Heart left ventricle (tissue), 16 donors: Measurements from ENCODE around the gene SLC2A5. TPM values are rescaled to one million over a fixed set of nuclear protein-coding genes. Genes with fewer than 3 reads are reported as not detected.

ENCODE experiments used
- ATAC-seq, 4 donors: fragments of 200-7000 bp; cut with Tn5 transposase; one replicate each; pipeline ENCODE4 v1.9.1; 2020 to 2022; ENCODE audit warnings: moderate library complexity in 4 of 4, mild to moderate bottlenecking in 3 of 4, moderate number of reproducible peaks in 1 of 4
- DNase-seq, 5 donors: peaks; one replicate each; pipeline ENCODE4 v3.0.0-alpha.2; 2020
- H3K27ac ChIP-seq, 12 donors: fragments of 200-600 bp; sonication (generic) in 4 of 12; one replicate each; pipeline versions ENCODE4 v1.5.0 to v1.8.0; 2016 to 2022; ENCODE audit warnings: mild to moderate bottlenecking in 2 of 12
- H3K27me3 ChIP-seq, 9 donors: fragments of 200-600 bp; sonication (generic) in 2 of 9; one replicate each; pipeline versions ENCODE4 v1.5.1 to v1.8.0; 2016 to 2022; ENCODE audit warnings: mild to moderate bottlenecking in 3 of 9
- H3K36me3 ChIP-seq, 9 donors: fragments of 200-600 bp; sonication (generic) in 2 of 9; one replicate each; pipeline versions ENCODE4 v1.5.0 to v1.8.0; 2018 to 2022; ENCODE audit warnings: mild to moderate bottlenecking in 2 of 9
- H3K4me1 ChIP-seq, 12 donors: fragments of 200-600 bp; sonication (generic) in 4 of 12; one replicate each; pipeline versions ENCODE4 v1.5.0 to v1.8.0; 2016 to 2022; ENCODE audit warnings: mild to moderate bottlenecking in 3 of 12
- H3K4me3 ChIP-seq, 12 donors: fragments of 200-600 bp; sonication (generic) in 4 of 12; one replicate each; pipeline versions ENCODE4 v1.5.0 to v1.8.0; 2017 to 2022; ENCODE audit warnings: mild to moderate bottlenecking in 9 of 12, moderate library complexity in 4 of 12
- H3K9me3 ChIP-seq, 12 donors: fragments of 200-600 bp; sonication (generic) in 4 of 12; one replicate each; pipeline versions ENCODE4 v1.5.0 to v1.8.0; 2016 to 2022; ENCODE audit warnings: mild to moderate bottlenecking in 1 of 12
- CTCF ChIP-seq, 12 donors: fragments of 200-600 bp; sonication (generic) in 4 of 12; IDR thresholded peaks; one replicate each; pipeline versions ENCODE4 v1.5.0 to v1.8.0; 2018 to 2022; ENCODE audit warnings: antibody characterized with exemption in 12 of 12, mild to moderate bottlenecking in 5 of 12
- POLR2A ChIP-seq, 2 donors: fragments of 450-650 bp; IDR thresholded peaks; one replicate each; pipeline ENCODE4 v1.6.1; 2017; ENCODE audit warnings: antibody characterized with exemption in 2 of 2, mild to moderate bottlenecking in 2 of 2, moderate library complexity in 2 of 2
- WGBS, 4 donors: extraction: QIAGEN DNeasy Blood & Tissue Kit in 2 of 4; methylation state at CpG; one replicate each; pipeline versions ENCODE4 v1.1.5 to v1.1.7; 2013 to 2018; 5-methylcytosine and 5-hydroxymethylcytosine counted together
- intact Hi-C, 10 donors: fragments of 100-400 bp; cut with DNase I; formaldehyde crosslinking; loops; one replicate each; pipeline versions ENCODE4 v1.11.1 to v1.14.2; 2022
- long read RNA-seq, 3 donors: library from polyadenylated mRNA; unstranded; transcript quantifications; one replicate each; pipeline ENCODE4 v2.0.0, GENCODE V29; 2020 to 2021
- polyA plus RNA-seq, 2 donors: library from polyadenylated mRNA; stranded (reverse); fragments of 200-250 nt; gene quantifications; one replicate each; pipeline ENCODE4 v1.2.3, GENCODE V29; 2013
- total RNA-seq, 9 donors: library from RNA; depleted of rRNA in 2 of 9; stranded (reverse); fragments of >200 nt in 2 of 9; fragmentation: NEBNext Ultra II Directional in 3 of 9; extraction: Animal tissue kit (Norgen Biotek cat#: 25700) in 3 of 9; gene quantifications; one replicate each; pipeline versions ENCODE4 v1.1.0 to v1.2.4, GENCODE V29; 2016 to 2023
- donor health status: ischemic (EF 13 %, LVEDD 7.1; RV severe dilation, severe dysfunction).
- donor health status: healthy with polysubstance abuse.
- donor health status: DM: no; HTN: yes; CAD: no.
- donor health status: DM: no; HTN: no; CAD: no.
- donor health status: ischemic (EF 25% LVEDD 6.9; RV normal size, moderate dysfunction).
- donor health status: ischemic (EF 25% LVEDD 5.7; RV mildly dilated, moderate dysfunction).
- donor health status: healthy.
- donor health status: DM: yes; HTN: yes; CAD: no.
- donor health status: ischemic (EF 35%, LVEDD 5.7; RV mildly dilated, moderate dysfunction).
- donor health status: nonischemic (EF 11% LVEDD 7.7; RV severe dilation, severe dysfunction).
- donor health status: DM: yes; HTN: yes; CAD: no.
- donor health status: PGD.
- donor health status: ischemic (EF 29% LVEDD 5.4; RV normal size, mild dysfunction).
- donor health status: nonischemic (EF 23%, LVEDD 6.1; RV moderate dilation, normal function).

Gene SLC2A5
- 10 to 100 TPM in 2 of 9 donors, 1 to 10 TPM in 6, under 1 TPM in 1; 0.93 to 15.8 (median 2.9) TPM for total RNA-seq
- polyA plus RNA-seq: 1 to 10 TPM in 1 of 2 donors, under 1 TPM in 1; 0.86 to 1.1 TPM
- long read RNA-seq, donor 1, full-length matches to known transcripts: 4 of 14 reads
- long read RNA-seq, donor 1, partial matches to known transcripts: 2 of 14 reads
- long read RNA-seq, donor 1, other reads (novel, unspliced or antisense): 8 of 14 reads
- long read RNA-seq, donor 2, full-length matches to known transcripts: 7 of 10 reads
- long read RNA-seq, donor 2, partial matches to known transcripts: 0 of 10 reads
- long read RNA-seq, donor 2, other reads (novel, unspliced or antisense): 3 of 10 reads
- long read RNA-seq, donor 3, full-length matches to known transcripts: 1 of 2 reads
- long read RNA-seq, donor 3, partial matches to known transcripts: 1 of 2 reads
- long read RNA-seq, donor 3, other reads (novel, unspliced or antisense): 0 of 2 reads

GRCh38 chr1:9069326-9070100, at the start of gene SLC2A5:
SLC2A5 (minus strand) TSS chr1:9069635; CDS start chr1:9069536, 99 bp downstream.
- Histone ChIP-seq H3K4me3 (peak within 1 kb of the TSS in 9 of 12 donors; percentile 3 to 43 (median 18)), H3K4me1 (peaks cover 0 to 64% (median 30%) of the 10 kb centered on the region in 12 donors), H3K9me3 (no peaks in the 10 kb centered on the region), H3K27me3 (no peaks in the 10 kb centered on the region), H3K36me3 (no peaks in the 10 kb centered on the region), H3K27ac (peak within 1 kb of the TSS in 11 of 12 donors; percentile 15 to 87 (median 74))
- intact Hi-C loops: no loop called here
- ATAC-seq (peak; percentile 33 to 67 (median 54)), DNase-seq (peak in 2 of 5 donors; percentile 30 to 43)
- 12 to 34% (median 26%) methylated on average over 8 of the region's 8 CpGs for WGBS, 4 donors
- TF ChIP-seq CTCF (IDR thresholded peaks at IDR 0.05): no peak
- TF ChIP-seq POLR2A (IDR thresholded peaks at IDR 0.05): no peak

- intact Hi-C loops: loop anchor here in 2 of 10 donors (5.0 to 10.0 kb wide), 2 partner anchors 64 to 367 kb away; no protein-coding TSS in a partner anchor
- no peak for DNase-seq
- peak in 3 of 4 donors; percentile 18 to 63 (median 22) for ATAC-seq
These were observed 48.8 kb upstream of the SLC2A5 start for GRCh38 chr1:9118186-9118585.

GRCh38 chr1:9115351-9116205, 46.1 kb upstream of the SLC2A5 start:
- WGBS, 4 donors: 84 to 88% (median 86%) methylated on average over 5 of the region's 5 CpGs

More at GRCh38 chr1:9118186-9118585, 48.8 kb upstream of the SLC2A5 start:
- peaks cover 0 to 9% (median 0%) of the 10 kb centered on the region in 9 donors for H3K36me3 ChIP-seq
- no peaks in the 10 kb centered on the region for H3K9me3 ChIP-seq
- H3K4me3 ChIP-seq: no peak overlapping the region
- WGBS, 4 donors: 57 to 65% (median 64%) methylated on average over 7 of the region's 7 CpGs
- H3K4me1 ChIP-seq: peaks cover 0 to 41% (median 10%) of the 10 kb centered on the region in 12 donors
- H3K27me3 ChIP-seq: no peaks in the 10 kb centered on the region
- H3K27ac ChIP-seq: peak overlapping the region in 3 of 12 donors; percentile 5 to 82 (median 12)
- TF ChIP-seq POLR2A (IDR thresholded peaks at IDR 0.05): no peak
- no peak for TF ChIP-seq CTCF (IDR thresholded peaks at IDR 0.05)

More at GRCh38 chr1:9115351-9116205, 46.1 kb upstream of the SLC2A5 start:
- Histone ChIP-seq H3K9me3 (no peaks in the 10 kb centered on the region), H3K27me3 (no peaks in the 10 kb centered on the region), H3K4me3 (no peak overlapping the region), H3K4me1 (peaks cover 0 to 25% (median 10%) of the 10 kb centered on the region in 12 donors), H3K36me3 (peaks cover 0 to 18% (median 0%) of the 10 kb centered on the region in 9 donors), H3K27ac (no peak overlapping the region)
- intact Hi-C loops: loop anchor here in 2 of 10 donors (5.0 to 10.0 kb wide), 2 partner anchors 67 to 369 kb away; no protein-coding TSS in a partner anchor
- ATAC-seq (no peak), DNase-seq (no peak)
- no peak for TF ChIP-seq POLR2A (IDR thresholded peaks at IDR 0.05)
- no peak for TF ChIP-seq CTCF (IDR thresholded peaks at IDR 0.05)
